Pancreas (tissue), 10 donors: Measurements from ENCODE around the gene CORO7. TPM values are rescaled to one million over a fixed set of nuclear protein-coding genes. Genes with fewer than 3 reads are reported as not detected.

Experiments used
- ATAC-seq, 4 donors: fragments of 200-7000 bp; cut with Tn5 transposase; one replicate each; pipeline versions ENCODE4 v1.8.0 to v1.9.1; 2020; ENCODE audit warnings: mild to moderate bottlenecking in 4 of 4, moderate library complexity in 4 of 4
- DNase-seq, 6 donors: peaks; one replicate each; pipeline ENCODE4 v3.0.0-alpha.2; 2020
- FAIRE-seq: peaks from 2 replicates; lab custom pipeline; 2012; peaks lifted over from hg19 to GRCh38; lab: Jason Lieb, UNC
- H3K27ac ChIP-seq, 4 donors: fragments of 200-600 bp; sonication (generic); 1 replicate in 3 of 4; 2 replicates in 1 of 4; pipeline versions ENCODE4 v1.5.0 to v1.8.0; 2020
- H3K27me3 ChIP-seq, 4 donors: fragments of 200-600 bp; one replicate each; pipeline ENCODE4 v1.8.0; 2021
- H3K36me3 ChIP-seq, 3 donors: fragments of 200-600 bp; sonication (generic) in 1 of 3; one replicate each; pipeline versions ENCODE4 v1.5.0 to v1.8.0; 2020 to 2021
- H3K4me1 ChIP-seq, 3 donors: fragments of 200-600 bp; one replicate each; pipeline ENCODE4 v1.8.0; 2021
- H3K4me3 ChIP-seq, 4 donors: fragments of 200-600 bp; sonication (generic) in 2 of 4; one replicate each; pipeline versions ENCODE4 v1.5.0 to v1.8.0; 2020 to 2021
- H3K9me3 ChIP-seq, 4 donors: fragments of 200-600 bp; one replicate each; pipeline ENCODE4 v1.8.0; 2021
- WGBS, 2 donors: extraction: QIAGEN DNeasy Blood & Tissue Kit; methylation state at CpG; one replicate each; pipeline ENCODE4 v1.1.7; 2013; 5-methylcytosine and 5-hydroxymethylcytosine counted together
- intact Hi-C, 3 donors: fragments of 100-400 bp; cut with DNase I; formaldehyde crosslinking; loops; one replicate each; pipeline versions ENCODE4 v1.11.1 to v1.14.2; 2022
- polyA plus RNA-seq, 2 donors: library from polyadenylated mRNA; stranded (reverse); fragments of 200-250 nt; gene quantifications; one replicate each; pipeline ENCODE4 v1.2.3, GENCODE V29; 2013
- total RNA-seq, 6 donors: library from RNA; stranded (reverse); fragmentation: NEBNext Ultra II Directional in 4 of 6; extraction: Animal tissue kit (Norgen Biotek cat#: 25700) in 4 of 6; gene quantifications; one replicate each; pipeline versions ENCODE4 v1.2.1 to v1.2.4, GENCODE V29; 2021 to 2023
- TF ChIP-seq, protein P1 (sequence below), 4 donors: fragments of 200-600 bp; sonication (generic) in 3 of 4; IDR thresholded peaks; one replicate each; pipeline versions ENCODE4 v1.5.0 to v1.8.0; 2021; ENCODE audit warnings: antibody characterized with exemption in 4 of 4
- donor health status: healthy with polysubstance abuse.
- donor health status: DM: no; HTN: no; CAD: no; lungs with moderate emphysema.
- donor health status: DM: no; HTN: no; CAD: no.
- donor health status: control.
- donor health status: control.
- donor health status: Bipolar disorder and iron deficiency.
- donor health status: DM: yes; HTN: yes; CAD: no.
- donor health status: DM: no; HTN: no; CAD: no.
- donor health status: DM: no; HTN: no; CAD: no.
- donor health status: DM: yes; HTN: yes; CAD: no.

Gene CORO7
- total and polyA plus RNA-seq, 8 donors, result 8.4 to 29.6 (median 18.7) TPM

GRCh38 chr16:4455951-4456350 lies 39.6 kb upstream of the CORO7 start:
- intact Hi-C loops, result no loop called here
- ATAC-seq (no peak), DNase-seq (peak in 1 of 6 donors; percentile 34), FAIRE-seq (no peak)
- 76 to 78% methylated on average over 10 of the region's 10 CpGs for WGBS, 2 donors
- no peaks in the 10 kb centered on the region for H3K27me3 ChIP-seq
- no peak overlapping the region for H3K4me3 ChIP-seq
- peaks cover 4 to 35% (median 11%) of the 10 kb centered on the region in 3 donors for H3K36me3 ChIP-seq
- TF ChIP-seq, protein P1, sequence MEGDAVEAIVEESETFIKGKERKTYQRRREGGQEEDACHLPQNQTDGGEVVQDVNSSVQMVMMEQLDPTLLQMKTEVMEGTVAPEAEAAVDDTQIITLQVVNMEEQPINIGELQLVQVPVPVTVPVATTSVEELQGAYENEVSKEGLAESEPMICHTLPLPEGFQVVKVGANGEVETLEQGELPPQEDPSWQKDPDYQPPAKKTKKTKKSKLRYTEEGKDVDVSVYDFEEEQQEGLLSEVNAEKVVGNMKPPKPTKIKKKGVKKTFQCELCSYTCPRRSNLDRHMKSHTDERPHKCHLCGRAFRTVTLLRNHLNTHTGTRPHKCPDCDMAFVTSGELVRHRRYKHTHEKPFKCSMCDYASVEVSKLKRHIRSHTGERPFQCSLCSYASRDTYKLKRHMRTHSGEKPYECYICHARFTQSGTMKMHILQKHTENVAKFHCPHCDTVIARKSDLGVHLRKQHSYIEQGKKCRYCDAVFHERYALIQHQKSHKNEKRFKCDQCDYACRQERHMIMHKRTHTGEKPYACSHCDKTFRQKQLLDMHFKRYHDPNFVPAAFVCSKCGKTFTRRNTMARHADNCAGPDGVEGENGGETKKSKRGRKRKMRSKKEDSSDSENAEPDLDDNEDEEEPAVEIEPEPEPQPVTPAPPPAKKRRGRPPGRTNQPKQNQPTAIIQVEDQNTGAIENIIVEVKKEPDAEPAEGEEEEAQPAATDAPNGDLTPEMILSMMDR (IDR thresholded peaks at IDR 0.05), result no peak
- H3K27ac ChIP-seq, result no peak overlapping the region
- no peaks in the 10 kb centered on the region for H3K4me1 ChIP-seq
- no peaks in the 10 kb centered on the region for H3K9me3 ChIP-seq

DNA sequence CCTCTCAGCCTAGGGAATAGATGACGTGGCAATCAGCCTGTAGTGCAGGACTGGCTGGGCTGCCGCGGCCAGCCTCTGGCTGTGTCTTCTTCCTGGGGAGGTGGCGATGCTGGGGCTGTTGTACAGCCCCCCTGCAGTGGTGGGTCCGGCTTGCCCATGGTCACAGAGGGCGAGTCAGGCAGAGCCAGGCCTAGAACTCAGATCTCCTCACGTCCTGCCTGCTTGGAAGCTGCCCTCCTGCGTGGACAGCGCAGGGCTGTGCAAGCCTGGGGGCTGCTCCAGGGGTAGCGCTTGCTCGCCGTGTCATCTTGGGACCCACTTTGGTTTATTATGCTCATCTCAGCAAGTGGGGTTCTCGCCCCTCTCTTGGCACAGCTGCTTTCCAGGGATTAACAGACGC lies 38.7 kb upstream of the CORO7 start:
- Histone ChIP-seq H3K9me3 (no peaks in the 10 kb centered on the region), H3K4me3 (no peak overlapping the region), H3K27me3 (no peaks in the 10 kb centered on the region), H3K4me1 (no peaks in the 10 kb centered on the region), H3K27ac (no peak overlapping the region), H3K36me3 (peaks cover 4 to 44% (median 19%) of the 10 kb centered on the region in 3 donors)
- ATAC-seq, result no peak
- FAIRE-seq, result no peak
- 92 to 93% methylated on average over 14 of the region's 14 CpGs for WGBS, 2 donors
- peak in 1 of 6 donors; percentile 55 for DNase-seq
- intact Hi-C loops, result no loop called here
- TF ChIP-seq, protein P1 (IDR thresholded peaks at IDR 0.05), result no peak

DNA sequence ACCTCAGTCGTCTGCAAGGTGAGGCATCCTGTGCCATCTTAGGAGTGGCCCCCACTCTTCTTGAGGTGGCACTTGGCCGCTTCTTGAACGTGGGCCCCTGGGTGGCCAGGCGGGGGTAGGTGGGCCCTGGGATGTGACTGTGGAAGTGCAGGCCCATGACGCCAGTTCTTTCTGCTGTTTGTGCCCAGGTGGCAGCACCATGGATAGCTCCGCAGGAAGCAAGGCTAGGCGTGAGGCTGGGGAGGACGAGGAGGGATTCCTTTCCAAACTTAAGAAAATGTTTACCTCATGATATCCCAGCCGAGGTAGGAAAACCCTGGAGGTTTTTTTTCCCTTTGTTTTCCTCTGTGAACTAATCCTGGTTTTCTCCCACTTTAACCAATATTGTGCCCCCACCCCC lies 38.2 kb upstream of the CORO7 start:
- TF ChIP-seq, protein P1 (IDR thresholded peaks at IDR 0.05), result no peak
- intact Hi-C loops, result no loop called here
- peaks cover 4 to 48% (median 22%) of the 10 kb centered on the region in 3 donors for H3K36me3 ChIP-seq

DNA sequence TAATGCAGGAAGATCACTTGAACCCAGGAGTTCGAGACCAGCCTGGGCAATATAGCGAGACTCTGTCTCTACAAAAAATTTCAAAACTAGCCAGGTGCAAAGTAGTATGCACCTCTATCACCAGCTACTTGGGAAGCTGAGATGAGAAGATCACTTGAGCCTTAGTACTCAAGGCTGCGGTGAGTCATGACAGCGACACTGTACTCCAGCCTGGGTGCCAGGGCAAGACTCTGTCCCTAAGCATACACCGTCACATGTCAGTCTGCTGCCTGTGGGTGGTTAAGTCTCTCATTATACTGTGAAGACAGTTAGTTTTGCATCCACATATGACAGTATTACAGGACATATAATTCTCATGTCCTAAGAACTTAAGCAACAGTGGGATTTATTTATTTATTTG lies 36.3 kb upstream of the CORO7 start:
- TF ChIP-seq, protein P1 (IDR thresholded peaks at IDR 0.05), result no peak
- 96% methylated on average over 5 of the region's 5 CpGs for WGBS, 2 donors

More for the DNA sequence above, 38.2 kb upstream of the CORO7 start:
- Histone ChIP-seq H3K27me3 (no peaks in the 10 kb centered on the region), H3K9me3 (no peaks in the 10 kb centered on the region), H3K4me1 (no peaks in the 10 kb centered on the region), H3K27ac (no peak overlapping the region), H3K4me3 (no peak overlapping the region)
- no peak for ATAC-seq
- no peak for FAIRE-seq
- DNase-seq, result peak in 1 of 6 donors; percentile 32
- WGBS, 2 donors, result 84 to 92% methylated on average over 9 of the region's 9 CpGs

GRCh38 chr16:4450931-4451519 lies 34.6 kb upstream of the CORO7 start:
- no peak for ATAC-seq
- no peak overlapping the region for H3K27ac ChIP-seq
- FAIRE-seq, result no peak
- H3K27me3 ChIP-seq, result no peaks in the 10 kb centered on the region
- H3K4me3 ChIP-seq, result no peak overlapping the region
- TF ChIP-seq, protein P1 (IDR thresholded peaks at IDR 0.05), result no peak
- no peaks in the 10 kb centered on the region for H3K4me1 ChIP-seq
- H3K36me3 ChIP-seq, result peaks cover 4 to 63% (median 29%) of the 10 kb centered on the region in 3 donors
- DNase-seq, result no peak
- intact Hi-C loops, result no loop called here
- WGBS, 2 donors, result 90 to 95% methylated on average over 14 of the region's 14 CpGs
- no peaks in the 10 kb centered on the region for H3K9me3 ChIP-seq

More for the DNA sequence above, 36.3 kb upstream of the CORO7 start:
- intact Hi-C loops, result no loop called here
- Histone ChIP-seq H3K27me3 (no peaks in the 10 kb centered on the region), H3K4me3 (no peak overlapping the region), H3K36me3 (peaks cover 4 to 55% (median 26%) of the 10 kb centered on the region in 3 donors), H3K27ac (no peak overlapping the region), H3K9me3 (no peaks in the 10 kb centered on the region), H3K4me1 (no peaks in the 10 kb centered on the region)
- DNase-seq (no peak), FAIRE-seq (no peak), ATAC-seq (no peak)
